HepG2 (cell line): ENCODE measurements around the gene SRSF12. TPM values are rescaled to one million over a fixed set of nuclear protein-coding genes. Genes with fewer than 3 reads are reported as not detected.

ENCODE experiments used
- GMEB2 ChIP-seq: IDR thresholded peaks from 2 replicates; pipeline ENCODE4 v1.6.1; 2016; ENCODE audit warnings: missing biosample characterization, missing genetic modification reagents, low read depth
- GRHL1 ChIP-seq: sonication (generic); formaldehyde crosslinking; conservative IDR thresholded peaks from 2 replicates; pipeline ENCODE4 v1.8.0; 2022; ENCODE audit warnings: missing genetic modification reagents
- HNF1B ChIP-seq: sonication (generic); formaldehyde crosslinking; IDR thresholded peaks from 2 replicates; pipeline ENCODE4 v1.5.1; 2020; ENCODE audit warnings: mild to moderate bottlenecking, moderate library complexity, missing genetic modification reagents
- ISX ChIP-seq: sonication (generic); formaldehyde crosslinking; conservative IDR thresholded peaks from 2 replicates; pipeline ENCODE4 v1.5.0; 2020; ENCODE audit warnings: missing genetic modification reagents
- JUNB ChIP-seq: sonication (generic); formaldehyde crosslinking; IDR thresholded peaks from 2 replicates; pipeline ENCODE4 v1.8.0; 2022; ENCODE audit warnings: missing genetic modification reagents, mild to moderate bottlenecking, borderline replicate concordance
- MAFG ChIP-seq: sonication (generic); formaldehyde crosslinking; IDR thresholded peaks from 2 replicates; pipeline ENCODE4 v1.5.1; 2020; ENCODE audit warnings: mild to moderate bottlenecking, missing genetic modification reagents
- MTERF4 ChIP-seq: sonication (generic); formaldehyde crosslinking; IDR thresholded peaks from 2 replicates; pipeline ENCODE4 v1.8.0; 2023; ENCODE audit warnings: mild to moderate bottlenecking, missing genetic modification reagents
- PTBP1 ChIP-seq: fragments of 200-400 bp; formaldehyde crosslinking; IDR thresholded peaks from 2 replicates; pipeline ENCODE4 v1.6.1; 2018; ENCODE audit warnings: low read length, low read depth; ENCODE audit not compliant: poor library complexity, severe bottlenecking
- SKIL ChIP-seq: sonication (generic); formaldehyde crosslinking; IDR thresholded peaks from 2 replicates; pipeline ENCODE4 v1.8.0; 2022; ENCODE audit warnings: missing genetic modification reagents, mild to moderate bottlenecking, moderate library complexity, borderline replicate concordance
- SRSF1 ChIP-seq: fragments of 200-400 bp; formaldehyde crosslinking; optimal IDR thresholded peaks from 2 replicates; pipeline ENCODE3; 2017; ENCODE audit warnings: mild to moderate bottlenecking, low read depth, low read length, moderate library complexity
- ZBTB2 ChIP-seq: sonication (generic); formaldehyde crosslinking; IDR thresholded peaks from 2 replicates; pipeline ENCODE4 v1.8.0; 2022; ENCODE audit warnings: low read depth, missing genetic modification reagents
- ZGPAT ChIP-seq: IDR thresholded peaks from 2 replicates; pipeline ENCODE4 v1.6.1; 2016; ENCODE audit warnings: mild to moderate bottlenecking
- ZNF121 ChIP-seq: sonication (generic); formaldehyde crosslinking; IDR thresholded peaks from 2 replicates; pipeline ENCODE4 v1.5.0; 2020; ENCODE audit warnings: mild to moderate bottlenecking, missing genetic modification reagents
- ZNF746 ChIP-seq: sonication (generic); formaldehyde crosslinking; IDR thresholded peaks from 2 replicates; pipeline ENCODE4 v1.8.0; 2022; ENCODE audit warnings: mild to moderate bottlenecking, missing genetic modification reagents
- polyA plus RNA-seq, 8 experiments: library from polyadenylated mRNA; depleted of rRNA in 3 of 8; stranded (reverse) in 7 of 8; unstranded in 1 of 8; fragments of >200 nt; fragmentation: Illumina TruSeq in 4 of 8; extraction: Trizol in 4 of 8; gene quantifications; 2 replicates each; pipeline versions ENCODE4 v1.2.1 to v1.2.3, GENCODE V29; 2011 to 2016; ENCODE audit warnings: low read depth in 4 of 8, missing spikeins in 1 of 8, mixed read lengths in 1 of 8; ENCODE audit not compliant: insufficient read depth in 1 of 8
- total RNA-seq, 5 experiments: library from RNA; depleted of rRNA; stranded (reverse); fragments of >200 nt; fragmentation: Illumina TruSeq; extraction: Trizol; gene quantifications; 2 replicates each; pipeline ENCODE4 v1.2.3, GENCODE V29; 2016; ENCODE audit warnings: low read depth in 1 of 5

SRSF12 gene
- total and polyA plus RNA-seq, 2 of the 13 experiments (the other 11 are each of a cell fraction or from before 2014, with no cell fraction given): 1.7 to 1.9 TPM

GRCh38 chr6:89081423-89082322 is 36.2 kb downstream of the SRSF12 start (continued):
- TF ChIP-seq ZBTB2 (peak; percentile 68), HNF1B (0 out of 2 replicates have a peak, but pooled peaks have one; percentile 56), JUNB (CRISPR knock-in tag) (peak; percentile 61; the same call in 1 of the 2 replicates), MTERF4 (peak; percentile 65; the same call in 1 of the 2 replicates), PTBP1 (peak; percentile 36), SKIL (CRISPR knock-in tag) (0 out of 2 replicates have a peak, but pooled peaks have one; percentile 56), MAFG (CRISPR knock-in tag) (no peak), ZNF121 (CRISPR knock-in tag) (peak; percentile 40; the same call in 1 of the 2 replicates), GMEB2 (CRISPR knock-in tag) (peak; percentile 78), GRHL1 (CRISPR knock-in tag) (no peak), SRSF1 (peak; percentile 52), ZNF746 (peak; percentile 53; the same call in 1 of the 2 replicates), ISX (CRISPR knock-in tag) (no peak), ZGPAT (CRISPR knock-in tag) (peak; percentile 80; the same call in 1 of the 2 replicates)
